Left lung (tissue), 10 donors: ENCODE measurements around the gene ITGA5. TPM values are rescaled to one million over a fixed set of nuclear protein-coding genes. Genes with fewer than 3 reads are reported as not detected.
A peak's percentile ranks its signal among the peaks of the same experiment; 100 is the strongest.

Experiments
- ATAC-seq: fragments of 200-7000 bp; cut with Tn5 transposase; one replicate; pipeline ENCODE4 v1.9.1; 2020; ENCODE audit warnings: moderate library complexity
- DNase-seq, 4 donors: peaks; one replicate each; pipeline ENCODE4 v3.0.0-alpha.2; 2013 to 2020
- H3K27ac ChIP-seq, 2 donors: fragments of 200-600 bp; sonication (generic) in 1 of 2; one replicate each; pipeline versions ENCODE4 v1.5.0 to v1.8.0; 2020 to 2021
- H3K27me3 ChIP-seq, 2 donors: fragments of 200-600 bp; sonication (generic) in 1 of 2; one replicate each; pipeline versions ENCODE4 v1.5.0 to v1.8.0; 2020 to 2021
- H3K36me3 ChIP-seq, 2 donors: fragments of 200-600 bp; sonication (generic) in 1 of 2; one replicate each; pipeline versions ENCODE4 v1.5.0 to v1.8.0; 2020 to 2021
- H3K4me1 ChIP-seq, 2 donors: fragments of 200-600 bp; one replicate each; pipeline ENCODE4 v1.8.0; 2021
- H3K4me3 ChIP-seq, 2 donors: fragments of 200-600 bp; sonication (generic) in 1 of 2; one replicate each; pipeline versions ENCODE4 v1.5.0 to v1.8.0; 2020 to 2021; ENCODE audit warnings: mild to moderate bottlenecking in 1 of 2
- H3K9me3 ChIP-seq, 2 donors: fragments of 200-600 bp; sonication (generic) in 1 of 2; one replicate each; pipeline versions ENCODE4 v1.5.0 to v1.8.0; 2020 to 2021
- intact Hi-C, 2 donors: fragments of 100-400 bp; cut with DNase I; formaldehyde crosslinking; loops; one replicate each; pipeline versions ENCODE4 v1.11.2 to v1.14.2; 2022
- polyA plus RNA-seq, 6 donors: library from polyadenylated mRNA; unstranded; fragments of 120-200 nt; gene quantifications; one replicate each; pipeline ENCODE4 v1.2.1, GENCODE V29; 2013; ENCODE audit not compliant: insufficient read length in 6 of 6
- total RNA-seq, 2 donors: library from RNA; stranded (reverse); fragmentation: NEBNext Ultra II Directional; extraction: Animal tissue kit (Norgen Biotek cat#: 25700); gene quantifications; one replicate each; pipeline ENCODE4 v1.2.1, GENCODE V29; 2021
- TF ChIP-seq, protein P1 (sequence below), 2 donors: fragments of 200-600 bp; sonication (generic) in 1 of 2; IDR thresholded peaks; one replicate each; pipeline versions ENCODE4 v1.5.0 to v1.8.0; 2021; ENCODE audit warnings: antibody characterized with exemption in 2 of 2
- donor health status: DM: no; HTN: yes; CAD: no.
- donor health status: DM: no; HTN: no; CAD: no.

ITGA5 gene
- total and polyA plus RNA-seq, 8 donors = 56.1 to 142 (median 73.5) TPM

- H3K36me3 ChIP-seq = no peaks in the 10 kb centered on the region
- intact Hi-C loops = loop anchor here in 1 of 2 donors (10.0 kb wide), 2 partner anchors 66 to 146 kb away; no protein-coding TSS in a partner anchor
- peak in 3 of 4 donors; percentile 75 to 85 (median 83) for DNase-seq
- H3K27me3 ChIP-seq = no peaks in the 10 kb centered on the region
- TF ChIP-seq, protein P1, sequence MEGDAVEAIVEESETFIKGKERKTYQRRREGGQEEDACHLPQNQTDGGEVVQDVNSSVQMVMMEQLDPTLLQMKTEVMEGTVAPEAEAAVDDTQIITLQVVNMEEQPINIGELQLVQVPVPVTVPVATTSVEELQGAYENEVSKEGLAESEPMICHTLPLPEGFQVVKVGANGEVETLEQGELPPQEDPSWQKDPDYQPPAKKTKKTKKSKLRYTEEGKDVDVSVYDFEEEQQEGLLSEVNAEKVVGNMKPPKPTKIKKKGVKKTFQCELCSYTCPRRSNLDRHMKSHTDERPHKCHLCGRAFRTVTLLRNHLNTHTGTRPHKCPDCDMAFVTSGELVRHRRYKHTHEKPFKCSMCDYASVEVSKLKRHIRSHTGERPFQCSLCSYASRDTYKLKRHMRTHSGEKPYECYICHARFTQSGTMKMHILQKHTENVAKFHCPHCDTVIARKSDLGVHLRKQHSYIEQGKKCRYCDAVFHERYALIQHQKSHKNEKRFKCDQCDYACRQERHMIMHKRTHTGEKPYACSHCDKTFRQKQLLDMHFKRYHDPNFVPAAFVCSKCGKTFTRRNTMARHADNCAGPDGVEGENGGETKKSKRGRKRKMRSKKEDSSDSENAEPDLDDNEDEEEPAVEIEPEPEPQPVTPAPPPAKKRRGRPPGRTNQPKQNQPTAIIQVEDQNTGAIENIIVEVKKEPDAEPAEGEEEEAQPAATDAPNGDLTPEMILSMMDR (IDR thresholded peaks at IDR 0.05) = peak; percentile 62 to 67
- H3K4me3 ChIP-seq = no peak overlapping the region
- H3K27ac ChIP-seq = peak overlapping the region; percentile 92 to 95
- H3K4me1 ChIP-seq = peaks cover 17 to 86% of the 10 kb centered on the region in 2 donors
- H3K9me3 ChIP-seq = no peaks in the 10 kb centered on the region
- peak; percentile 36 for ATAC-seq
Observed at GRCh38 chr12:54360717-54361456, 58.2 kb downstream of the ITGA5 start.

DNA sequence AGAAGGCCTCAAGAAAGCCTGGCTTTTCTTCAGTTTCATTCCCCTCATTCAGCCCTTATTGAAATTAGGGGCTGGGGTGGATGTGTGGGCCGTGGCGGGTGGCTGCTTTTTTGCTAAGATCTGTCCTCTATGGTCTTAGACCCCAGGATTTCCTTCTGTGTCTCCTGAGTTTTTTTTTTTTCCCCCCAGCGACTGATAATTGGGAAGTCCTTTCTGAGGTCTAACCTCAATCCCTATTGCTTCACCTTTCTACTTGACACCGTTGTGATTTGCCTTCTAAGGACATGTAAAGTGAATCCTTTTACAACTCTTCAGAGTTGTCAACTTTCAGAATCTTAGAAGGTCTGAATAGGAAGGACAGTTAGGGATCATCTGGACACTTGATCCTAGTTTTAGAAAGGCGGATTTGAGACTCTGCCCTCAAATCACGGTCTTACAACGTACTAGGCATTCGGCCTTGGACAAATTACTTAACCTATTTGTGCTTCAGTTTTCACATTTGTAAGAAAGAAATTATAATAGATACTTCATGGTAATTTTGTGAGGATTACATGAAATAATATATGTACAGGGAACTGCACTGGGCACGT is 59.2 kb downstream of the ITGA5 start:
- no peaks in the 10 kb centered on the region for H3K27me3 ChIP-seq
- TF ChIP-seq, protein P1 (IDR thresholded peaks at IDR 0.05) = no peak
- no peak for ATAC-seq
- H3K4me3 ChIP-seq = peak overlapping the region; percentile 53 to 56
- no peaks in the 10 kb centered on the region for H3K9me3 ChIP-seq
- peaks cover 17 to 76% of the 10 kb centered on the region in 2 donors for H3K4me1 ChIP-seq
- no peak for DNase-seq
- H3K36me3 ChIP-seq = no peaks in the 10 kb centered on the region
- intact Hi-C loops = loop anchor here in 1 of 2 donors (10.0 kb wide), 2 partner anchors 65 to 145 kb away; no protein-coding TSS in a partner anchor
- peak overlapping the region; percentile 92 to 95 for H3K27ac ChIP-seq

DNA sequence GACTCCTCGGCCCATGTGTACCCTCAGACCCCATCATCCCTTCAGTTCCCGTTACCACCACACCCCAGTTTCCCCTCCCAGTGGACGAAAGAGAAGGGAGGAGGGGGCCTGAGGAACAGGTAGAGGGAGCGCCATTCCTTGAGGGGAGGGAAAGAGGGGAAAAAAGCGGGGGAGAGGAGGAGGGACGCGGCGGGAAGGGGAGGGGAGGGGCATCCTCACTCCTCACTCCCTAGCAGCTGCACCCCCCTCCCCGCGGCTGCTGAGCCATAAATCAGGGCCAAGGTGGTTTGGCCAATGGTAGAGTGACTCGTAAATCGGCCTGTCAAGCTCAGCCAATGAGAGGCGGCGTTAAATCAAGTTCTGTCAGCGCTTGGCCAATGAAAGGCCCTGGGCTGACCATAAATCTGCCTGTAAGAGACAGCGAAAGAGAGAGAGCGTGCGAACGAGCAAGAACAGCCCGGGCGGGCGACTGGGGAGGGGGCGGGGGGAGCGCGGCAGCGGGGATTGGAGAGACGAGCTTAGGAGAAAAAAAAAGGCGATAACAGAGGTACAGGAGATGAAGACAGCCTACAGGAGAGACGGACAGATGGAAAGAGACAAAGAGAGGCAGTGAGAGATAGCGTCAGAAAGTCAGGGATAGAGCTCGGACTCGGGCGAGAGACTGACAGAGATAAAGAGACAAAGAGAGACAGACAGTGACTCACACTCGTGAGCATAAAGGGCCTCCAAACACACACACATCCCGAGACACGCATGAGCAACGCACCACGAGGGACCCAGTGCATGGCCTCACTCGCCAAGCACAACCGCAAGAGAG is 59.9 kb downstream of the ITGA5 start:
- peak overlapping the region; percentile 53 to 56 for H3K4me3 ChIP-seq
- TF ChIP-seq, protein P1 (IDR thresholded peaks at IDR 0.05) = no peak
- peaks cover 17 to 72% of the 10 kb centered on the region in 2 donors for H3K4me1 ChIP-seq
- peak overlapping the region; percentile 92 to 95 for H3K27ac ChIP-seq
- ATAC-seq (peak; percentile 92), DNase-seq (peak; percentile 92 to 98 (median 96))
- H3K27me3 ChIP-seq = no peaks in the 10 kb centered on the region
- intact Hi-C loops = no loop called here
- H3K9me3 ChIP-seq = no peaks in the 10 kb centered on the region
- H3K36me3 ChIP-seq = no peaks in the 10 kb centered on the region

DNA sequence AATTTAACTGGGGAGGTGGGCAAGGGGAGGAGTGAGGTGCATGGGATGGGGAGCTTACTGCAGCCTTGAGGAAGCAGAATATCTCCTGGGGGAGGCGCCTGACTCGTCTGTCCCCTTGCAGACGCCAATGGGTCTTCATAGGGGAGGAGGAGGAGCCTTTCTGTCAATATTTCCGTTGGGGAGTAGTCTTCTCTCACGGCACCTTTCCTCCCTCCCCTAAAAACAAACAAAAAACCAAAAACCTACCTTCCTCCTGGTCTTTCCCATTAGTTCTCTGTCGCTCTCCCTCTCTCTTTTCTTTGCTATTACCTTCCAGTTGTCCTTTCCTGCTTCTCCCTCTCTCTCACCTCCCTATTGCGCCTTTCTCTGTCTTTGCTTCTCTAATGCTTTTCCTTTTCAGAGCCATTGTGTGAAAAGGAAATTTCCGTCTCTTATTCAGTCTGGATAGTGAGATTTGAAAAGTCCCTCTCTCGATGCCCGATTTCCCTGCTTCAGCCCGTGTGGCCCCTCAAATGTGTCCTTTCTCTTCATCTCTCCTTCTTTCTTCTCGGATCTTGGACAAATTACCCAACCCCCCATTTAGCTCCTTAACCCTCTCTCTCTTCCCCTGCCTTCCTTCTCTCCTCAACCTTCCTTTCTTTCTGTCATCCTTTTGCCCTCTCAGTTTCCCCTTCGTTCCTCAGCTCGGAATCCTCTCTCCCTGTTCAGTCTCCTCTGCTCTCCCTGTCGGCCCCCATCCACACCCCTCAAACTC is 60.7 kb downstream of the ITGA5 start:
- H3K27ac ChIP-seq = peak overlapping the region; percentile 92 to 95
- no peaks in the 10 kb centered on the region for H3K27me3 ChIP-seq
- TF ChIP-seq, protein P1 (IDR thresholded peaks at IDR 0.05) = no peak
- peak overlapping the region; percentile 53 to 56 for H3K4me3 ChIP-seq
- H3K4me1 ChIP-seq = peaks cover 17 to 68% of the 10 kb centered on the region in 2 donors
- peak in 1 of 4 donors; percentile 37 for DNase-seq
- intact Hi-C loops = no loop called here
- peak; percentile 3 for ATAC-seq
- no peaks in the 10 kb centered on the region for H3K36me3 ChIP-seq
- no peaks in the 10 kb centered on the region for H3K9me3 ChIP-seq
